ENCODE measurements around the gene HS1BP3. TPM values are rescaled to one million over a fixed set of nuclear protein-coding genes. Genes with fewer than 3 reads are reported as not detected.

Gene HS1BP3
- polyA plus RNA-seq, 4 donors, result 18.5 to 39.7 (median 23.4) TPM

DNA sequence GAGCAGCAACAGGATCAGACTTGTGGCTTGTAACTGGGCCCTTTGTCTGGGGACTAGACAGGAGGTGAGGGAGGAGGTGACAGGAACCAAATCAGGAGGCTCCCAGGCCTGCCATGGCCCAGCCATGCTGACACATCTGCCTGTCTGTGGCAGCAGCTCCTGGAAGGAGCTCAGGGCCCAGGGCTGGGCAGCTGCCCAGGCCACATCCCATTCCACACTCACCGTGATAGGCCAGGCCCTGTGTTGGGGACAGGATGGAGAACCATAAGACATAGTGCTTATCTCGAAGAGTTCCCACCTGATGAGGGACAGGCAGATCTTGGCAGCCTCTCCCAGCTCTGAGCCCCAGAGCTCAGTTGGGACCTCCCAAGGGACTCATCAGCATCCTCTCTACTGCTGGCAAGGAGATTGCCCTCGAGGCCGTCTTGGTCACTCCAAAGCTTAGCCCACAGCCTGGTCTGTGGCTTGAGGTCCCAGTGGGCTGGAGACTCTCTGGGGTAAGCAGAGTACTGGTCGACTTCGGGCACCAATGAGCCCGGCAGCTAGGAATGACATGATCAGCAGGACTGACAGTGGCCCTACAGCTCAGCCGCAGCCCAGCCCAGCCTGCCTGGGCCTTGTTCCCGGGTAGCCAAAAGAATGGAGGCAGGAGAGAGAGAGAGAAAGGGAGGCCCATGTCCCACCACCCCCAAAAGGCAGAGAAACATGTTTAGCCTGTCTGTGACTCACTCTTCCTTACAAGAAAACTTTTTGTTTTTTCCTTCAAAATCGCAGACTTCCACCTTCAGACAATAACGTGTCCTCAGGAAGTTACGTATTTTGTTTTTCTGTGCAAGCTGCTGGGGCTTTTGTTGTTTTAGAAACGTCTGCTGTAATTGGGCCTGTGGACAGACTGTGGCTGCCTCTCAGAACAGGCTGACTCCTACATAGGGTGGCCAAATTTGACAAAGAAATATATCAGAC lies 82.1 kb downstream of the HS1BP3 start:
- no peaks in the 10 kb centered on the region for H3K27me3 ChIP-seq (ENCODE audit: control insufficient read depth in 3 of 3, insufficient read depth in 3 of 3, low read length in 3 of 3)
- 78 to 87% (median 81%) methylated on average over 13 of the region's 13 CpGs for WGBS, 3 donors
- no peak for DNase-seq
- no peaks in the 10 kb centered on the region for H3K36me3 ChIP-seq (ENCODE audit: control insufficient read depth in 3 of 3, insufficient read depth in 2 of 3, low read depth in 1 of 3, low read length in 3 of 3)
- FAIRE-seq, result no peak
- H3K27ac ChIP-seq (ENCODE audit: low read depth in 1 of 3, low read length in 2 of 3), result peak overlapping the region in 1 of 3 donors; percentile 59
- no peaks in the 10 kb centered on the region for H3K9me3 ChIP-seq (ENCODE audit: control insufficient read depth in 2 of 2, insufficient read depth in 1 of 2, low read depth in 1 of 2, low read length in 1 of 2)
- H3K4me1 ChIP-seq (ENCODE audit: control insufficient read depth in 3 of 3, insufficient read depth in 2 of 3, low read depth in 1 of 3, low read length in 2 of 3), result peaks cover 3 to 43% (median 3%) of the 10 kb centered on the region in 3 donors
- H3K4me3 ChIP-seq (ENCODE audit: low read depth in 1 of 3, low read length in 3 of 3), result no peak overlapping the region

DNA sequence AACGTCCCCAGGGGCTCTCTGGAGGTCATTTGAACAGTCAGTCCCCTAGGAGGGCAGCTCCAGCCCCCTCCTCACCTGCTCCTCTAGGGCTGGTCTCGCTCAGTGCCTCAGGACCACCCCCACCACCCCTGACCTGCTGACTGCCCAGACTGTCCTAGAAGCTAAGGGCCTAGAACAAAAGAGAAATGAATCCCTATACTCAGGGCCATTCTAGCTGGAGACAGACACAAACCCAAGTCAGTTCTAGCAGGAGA lies 83.0 kb downstream of the HS1BP3 start:
- no peak overlapping the region for H3K4me3 ChIP-seq (ENCODE audit: low read depth in 1 of 3, low read length in 3 of 3)
- 64 to 74% (median 68%) methylated on average over 2 of the region's 2 CpGs for WGBS, 3 donors
- H3K36me3 ChIP-seq (ENCODE audit: control insufficient read depth in 3 of 3, insufficient read depth in 2 of 3, low read depth in 1 of 3, low read length in 3 of 3), result no peaks in the 10 kb centered on the region
- H3K9me3 ChIP-seq (ENCODE audit: control insufficient read depth in 2 of 2, insufficient read depth in 1 of 2, low read depth in 1 of 2, low read length in 1 of 2), result no peaks in the 10 kb centered on the region
- no peak for FAIRE-seq
- peaks cover 3 to 35% (median 3%) of the 10 kb centered on the region in 3 donors for H3K4me1 ChIP-seq (ENCODE audit: control insufficient read depth in 3 of 3, insufficient read depth in 2 of 3, low read depth in 1 of 3, low read length in 2 of 3)
- no peak for DNase-seq
- H3K27me3 ChIP-seq (ENCODE audit: control insufficient read depth in 3 of 3, insufficient read depth in 3 of 3, low read length in 3 of 3), result no peaks in the 10 kb centered on the region
- H3K27ac ChIP-seq (ENCODE audit: low read depth in 1 of 3, low read length in 2 of 3), result no peak overlapping the region

Other genes with a start within 250 kb of the HS1BP3 start
- 100 to 1,000 TPM in 1 of 4 donors, 10 to 100 TPM in 3; 17.7 to 246 (median 44.2) TPM for gene RHOB, start 204.0 kb downstream of the HS1BP3 start, polyA plus RNA-seq
- gene GDF7, start 16.0 kb upstream of the HS1BP3 start, polyA plus RNA-seq, result under 1 TPM in 2 of 4 donors, not detected in 2; 0.16 TPM
- gene LDAH, start 172.0 kb upstream of the HS1BP3 start, polyA plus RNA-seq, result 10 to 100 TPM in 2 of 4 donors, 1 to 10 TPM in 2; 4.3 to 32.1 (median 10.4) TPM

Data from small intestine (tissue), 7 donors.